ENCODE measurements around the gene FYB2. TPM values are rescaled to one million over a fixed set of nuclear protein-coding genes. Genes with fewer than 3 reads are reported as not detected.

The FYB2 gene
- polyA plus RNA-seq, 1 donor from 2014 or later: 0.69 TPM

DNA sequence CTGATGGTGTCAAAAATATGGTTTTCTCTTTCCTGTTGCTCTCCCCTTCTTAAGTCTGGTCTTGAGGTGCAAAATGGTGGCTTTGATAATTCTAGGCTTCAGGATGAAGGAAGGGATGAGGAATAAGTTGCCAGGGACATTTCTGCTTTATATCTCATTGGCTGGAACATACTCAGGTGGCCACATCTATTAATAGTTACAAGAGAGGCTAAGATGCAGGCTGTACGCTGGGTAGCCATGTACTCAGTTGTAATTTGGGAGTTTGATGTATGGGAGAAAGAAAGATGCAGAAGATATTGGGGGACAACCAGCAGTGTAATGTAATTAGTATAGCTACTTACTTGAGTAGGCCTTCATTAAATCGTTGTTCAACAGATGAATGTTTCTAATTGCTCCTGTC is 148.9 kb downstream of the FYB2 start:
- Histone ChIP-seq H3K9me3 (ENCODE audit: low read length) (no peaks in the 10 kb centered on the region), H3K27ac (ENCODE audit: low read length) (no peak overlapping the region), H3K79me2 (replicated peaks; ENCODE audit: insufficient read depth, low read length) (no peaks in the 10 kb centered on the region), H3K9me2 (ENCODE audit: insufficient read depth, low read length) (no peaks in the 10 kb centered on the region), H3K4me3 (ENCODE audit: low read length) (no peak overlapping the region), H3K36me3 (ENCODE audit: insufficient read depth, low read length) (no peaks in the 10 kb centered on the region), H3K27me3 (ENCODE audit: insufficient read depth, low read depth, low read length) (no peaks in the 10 kb centered on the region), H2AFZ (ENCODE audit: low read depth, low read length) (no peak overlapping the region), H3K9ac (ENCODE audit: low read length) (no peak overlapping the region), H4K20me1 (ENCODE audit: insufficient read depth) (no peaks in the 10 kb centered on the region), H3K4me2 (ENCODE audit: low read length) (no peak overlapping the region), H3F3A (ENCODE audit: insufficient read depth, low read length, poor library complexity, severe bottlenecking) (no peaks in the 10 kb centered on the region)
- TF ChIP-seq EP300 (conservative IDR thresholded peaks at IDR 0.05; ENCODE audit: poor library complexity, severe bottlenecking): no peak

Other genes starting within 250 kb of the FYB2 start
- 1.9 and 2.1 TPM in 2 replicates for gene PLPP3, start 239.8 kb downstream of the FYB2 start, polyA plus RNA-seq
- 18.5 and 20.0 TPM in 2 replicates for gene PRKAA2, start 174.1 kb downstream of the FYB2 start, polyA plus RNA-seq
- not detected in 2 replicates for gene C8A, start 35.4 kb upstream of the FYB2 start, polyA plus RNA-seq
- 0.50 TPM in 1 of 2 replicates, not detected in the other for gene C8B, start 146.6 kb upstream of the FYB2 start, polyA plus RNA-seq

Data from neural cell (in vitro differentiated cells).